ENCODE results near the gene BICRAL. TPM values are rescaled to one million over a fixed set of nuclear protein-coding genes. Genes with fewer than 3 reads are reported as not detected.

Gene BICRAL
- total RNA-seq, 1 experiment from 2014 or later: 9.7 TPM

DNA sequence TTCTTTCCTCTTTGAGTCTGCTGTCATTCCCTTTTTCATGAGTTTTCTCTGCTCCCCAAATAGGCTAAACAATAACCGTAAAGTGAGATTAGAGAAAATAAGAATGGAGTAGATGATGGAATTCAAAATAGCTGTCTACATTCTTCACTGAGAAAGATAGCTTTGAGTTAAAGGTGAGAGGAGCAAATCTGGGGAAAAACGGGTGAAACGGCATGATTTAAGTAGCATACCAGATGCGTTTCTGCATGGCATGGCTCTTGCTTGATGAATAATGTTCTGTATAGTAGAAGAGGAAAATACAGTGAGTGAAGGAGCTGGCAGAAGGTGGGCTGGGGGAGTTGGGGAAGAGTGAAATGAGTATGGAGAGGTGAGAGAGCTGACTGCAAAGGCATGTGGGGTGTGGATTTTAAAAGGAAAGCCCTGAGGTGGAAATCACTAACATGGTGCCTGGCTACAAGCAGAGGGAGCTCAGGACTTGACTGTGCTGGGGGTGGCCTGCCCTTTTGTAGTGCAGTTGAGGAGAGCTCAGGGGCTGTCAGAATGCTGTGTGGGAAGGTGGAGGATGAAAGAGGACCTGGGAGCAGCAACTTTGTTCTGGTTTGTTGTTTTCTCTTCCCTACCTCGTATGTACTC lies 8.8 kb downstream of the BICRAL start (continued):
- TF ChIP-seq, protein P1, sequence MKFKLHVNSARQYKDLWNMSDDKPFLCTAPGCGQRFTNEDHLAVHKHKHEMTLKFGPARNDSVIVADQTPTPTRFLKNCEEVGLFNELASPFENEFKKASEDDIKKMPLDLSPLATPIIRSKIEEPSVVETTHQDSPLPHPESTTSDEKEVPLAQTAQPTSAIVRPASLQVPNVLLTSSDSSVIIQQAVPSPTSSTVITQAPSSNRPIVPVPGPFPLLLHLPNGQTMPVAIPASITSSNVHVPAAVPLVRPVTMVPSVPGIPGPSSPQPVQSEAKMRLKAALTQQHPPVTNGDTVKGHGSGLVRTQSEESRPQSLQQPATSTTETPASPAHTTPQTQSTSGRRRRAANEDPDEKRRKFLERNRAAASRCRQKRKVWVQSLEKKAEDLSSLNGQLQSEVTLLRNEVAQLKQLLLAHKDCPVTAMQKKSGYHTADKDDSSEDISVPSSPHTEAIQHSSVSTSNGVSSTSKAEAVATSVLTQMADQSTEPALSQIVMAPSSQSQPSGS (CRISPR knock-in tag; IDR thresholded peaks at IDR 0.05; ENCODE audit: borderline replicate concordance, low read depth): no peak
- TF ChIP-seq RELA (CRISPR knock-in tag; IDR thresholded peaks at IDR 0.05; ENCODE audit: borderline replicate concordance): no peak

- no peak for TF ChIP-seq ELF4 (CRISPR knock-in tag; IDR thresholded peaks at IDR 0.05; ENCODE audit: low read depth)
- peak; percentile 44; the same call in 1 of the 2 replicates for TF ChIP-seq EMX1 (CRISPR knock-in tag; IDR thresholded peaks at IDR 0.05)
- ATAC-seq: no peak
- POLR2A ChIA-PET: interaction anchor here (1.1 kb wide), 1 partner anchor 46 kb away, joined by 7 read pairs; the partner anchor contains the start of gene TBCC
- Mint-ChIP-seq H3K27ac (no peak overlapping the region), H3K4me1 (peaks cover 26% of the 10 kb centered on the region), H3K9me3 (no peaks in the 10 kb centered on the region), H3K27me3 (ENCODE audit: low read depth) (no peaks in the 10 kb centered on the region), H3K4me3 (no peak overlapping the region), H3K36me3 (no peaks in the 10 kb centered on the region)
- CTCF ChIA-PET: no interaction called here
- DNase-seq (ENCODE audit: low spot score): no peak
Observed at GRCh38 chr6:42791706-42792320, 10.0 kb downstream of the BICRAL start.

GRCh38 chr6:42795651-42796050 lies 13.8 kb downstream of the BICRAL start:
- POLR2A ChIA-PET: no interaction called here
- Mint-ChIP-seq H3K4me1 (peaks cover 13% of the 10 kb centered on the region), H3K4me3 (no peak overlapping the region), H3K9me3 (no peaks in the 10 kb centered on the region), H3K36me3 (no peaks in the 10 kb centered on the region), H3K27ac (no peak overlapping the region), H3K27me3 (ENCODE audit: low read depth) (no peaks in the 10 kb centered on the region)
- no peak for ATAC-seq
- DNase-seq (ENCODE audit: low spot score): no peak
- TF ChIP-seq TEAD4 (CRISPR knock-in tag; IDR thresholded peaks at IDR 0.05): no peak
- no peak for TF ChIP-seq CREB1 (CRISPR knock-in tag; IDR thresholded peaks at IDR 0.05)
- TF ChIP-seq MLX (CRISPR knock-in tag; IDR thresholded peaks at IDR 0.05): no peak
- no peak for TF ChIP-seq MAX (CRISPR knock-in tag; IDR thresholded peaks at IDR 0.05)
- TF ChIP-seq ZNF416 (CRISPR knock-in tag; IDR thresholded peaks at IDR 0.05): no peak
- TF ChIP-seq, protein P2, sequence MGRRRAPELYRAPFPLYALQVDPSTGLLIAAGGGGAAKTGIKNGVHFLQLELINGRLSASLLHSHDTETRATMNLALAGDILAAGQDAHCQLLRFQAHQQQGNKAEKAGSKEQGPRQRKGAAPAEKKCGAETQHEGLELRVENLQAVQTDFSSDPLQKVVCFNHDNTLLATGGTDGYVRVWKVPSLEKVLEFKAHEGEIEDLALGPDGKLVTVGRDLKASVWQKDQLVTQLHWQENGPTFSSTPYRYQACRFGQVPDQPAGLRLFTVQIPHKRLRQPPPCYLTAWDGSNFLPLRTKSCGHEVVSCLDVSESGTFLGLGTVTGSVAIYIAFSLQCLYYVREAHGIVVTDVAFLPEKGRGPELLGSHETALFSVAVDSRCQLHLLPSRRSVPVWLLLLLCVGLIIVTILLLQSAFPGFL (CRISPR knock-in tag; IDR thresholded peaks at IDR 0.05; ENCODE audit: borderline replicate concordance): no peak
- no peak for TF ChIP-seq NR2C2 (CRISPR knock-in tag; IDR thresholded peaks at IDR 0.05)
- TF ChIP-seq, protein P3, sequence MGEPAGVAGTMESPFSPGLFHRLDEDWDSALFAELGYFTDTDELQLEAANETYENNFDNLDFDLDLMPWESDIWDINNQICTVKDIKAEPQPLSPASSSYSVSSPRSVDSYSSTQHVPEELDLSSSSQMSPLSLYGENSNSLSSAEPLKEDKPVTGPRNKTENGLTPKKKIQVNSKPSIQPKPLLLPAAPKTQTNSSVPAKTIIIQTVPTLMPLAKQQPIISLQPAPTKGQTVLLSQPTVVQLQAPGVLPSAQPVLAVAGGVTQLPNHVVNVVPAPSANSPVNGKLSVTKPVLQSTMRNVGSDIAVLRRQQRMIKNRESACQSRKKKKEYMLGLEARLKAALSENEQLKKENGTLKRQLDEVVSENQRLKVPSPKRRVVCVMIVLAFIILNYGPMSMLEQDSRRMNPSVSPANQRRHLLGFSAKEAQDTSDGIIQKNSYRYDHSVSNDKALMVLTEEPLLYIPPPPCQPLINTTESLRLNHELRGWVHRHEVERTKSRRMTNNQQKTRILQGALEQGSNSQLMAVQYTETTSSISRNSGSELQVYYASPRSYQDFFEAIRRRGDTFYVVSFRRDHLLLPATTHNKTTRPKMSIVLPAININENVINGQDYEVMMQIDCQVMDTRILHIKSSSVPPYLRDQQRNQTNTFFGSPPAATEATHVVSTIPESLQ (CRISPR knock-in tag; IDR thresholded peaks at IDR 0.05): no peak
- no peak for TF ChIP-seq NFYB (CRISPR knock-in tag; conservative IDR thresholded peaks at IDR 0.05; ENCODE audit: low read depth)
- TF ChIP-seq MXD4 (CRISPR knock-in tag; IDR thresholded peaks at IDR 0.05; ENCODE audit: borderline replicate concordance): no peak
- no peak for TF ChIP-seq ESRRA (CRISPR knock-in tag; IDR thresholded peaks at IDR 0.05; ENCODE audit: borderline replicate concordance)
- TF ChIP-seq, protein P4, sequence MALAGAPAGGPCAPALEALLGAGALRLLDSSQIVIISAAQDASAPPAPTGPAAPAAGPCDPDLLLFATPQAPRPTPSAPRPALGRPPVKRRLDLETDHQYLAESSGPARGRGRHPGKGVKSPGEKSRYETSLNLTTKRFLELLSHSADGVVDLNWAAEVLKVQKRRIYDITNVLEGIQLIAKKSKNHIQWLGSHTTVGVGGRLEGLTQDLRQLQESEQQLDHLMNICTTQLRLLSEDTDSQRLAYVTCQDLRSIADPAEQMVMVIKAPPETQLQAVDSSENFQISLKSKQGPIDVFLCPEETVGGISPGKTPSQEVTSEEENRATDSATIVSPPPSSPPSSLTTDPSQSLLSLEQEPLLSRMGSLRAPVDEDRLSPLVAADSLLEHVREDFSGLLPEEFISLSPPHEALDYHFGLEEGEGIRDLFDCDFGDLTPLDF (CRISPR knock-in tag; IDR thresholded peaks at IDR 0.05): no peak
- TF ChIP-seq CREM (CRISPR knock-in tag; IDR thresholded peaks at IDR 0.05): no peak
- no peak for TF ChIP-seq MYBL2 (CRISPR knock-in tag; IDR thresholded peaks at IDR 0.05)
- TF ChIP-seq, protein P5, sequence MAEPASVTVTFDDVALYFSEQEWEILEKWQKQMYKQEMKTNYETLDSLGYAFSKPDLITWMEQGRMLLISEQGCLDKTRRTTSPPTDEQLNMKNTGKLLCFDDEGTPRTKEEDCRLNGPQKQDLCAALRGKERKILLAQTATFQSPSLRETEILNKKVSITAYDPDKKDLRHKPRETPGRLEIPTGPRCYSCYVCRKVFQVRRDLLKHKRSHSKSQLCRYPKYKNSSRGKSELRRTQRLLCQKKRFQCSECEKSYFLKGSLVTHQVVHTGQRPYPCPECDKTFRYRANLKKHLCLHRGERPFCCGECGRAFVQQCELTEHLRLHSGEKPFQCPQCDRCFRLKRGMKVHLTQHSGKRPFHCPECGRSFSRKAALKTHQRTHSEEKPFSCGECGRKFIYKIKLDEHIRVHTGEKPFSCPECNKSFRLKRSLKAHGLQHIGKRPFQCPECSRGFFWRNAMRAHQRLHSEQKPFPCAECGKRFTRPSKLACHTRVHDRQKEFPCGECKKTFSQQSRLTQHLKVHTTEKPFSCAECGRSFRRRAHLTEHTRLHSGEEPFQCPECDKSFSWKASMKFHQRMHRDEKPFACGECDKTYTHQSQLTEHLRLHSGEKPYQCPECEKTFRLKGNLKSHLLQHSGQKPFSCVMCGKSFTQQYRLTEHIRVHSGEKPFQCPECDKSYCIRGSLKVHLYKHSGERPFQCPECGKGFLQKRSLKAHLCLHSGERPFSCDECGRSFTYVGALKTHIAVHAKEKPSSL (CRISPR knock-in tag; conservative IDR thresholded peaks at IDR 0.05): no peak
- CTCF ChIA-PET: no interaction called here

Measured in WTC11 (cell line).